Measurements from ENCODE around the gene CYFIP2. TPM values are rescaled to one million over a fixed set of nuclear protein-coding genes. Genes with fewer than 3 reads are reported as not detected.

The CYFIP2 gene
- polyA plus RNA-seq, 1 donor from 2014 or later: 59.7 TPM

DNA sequence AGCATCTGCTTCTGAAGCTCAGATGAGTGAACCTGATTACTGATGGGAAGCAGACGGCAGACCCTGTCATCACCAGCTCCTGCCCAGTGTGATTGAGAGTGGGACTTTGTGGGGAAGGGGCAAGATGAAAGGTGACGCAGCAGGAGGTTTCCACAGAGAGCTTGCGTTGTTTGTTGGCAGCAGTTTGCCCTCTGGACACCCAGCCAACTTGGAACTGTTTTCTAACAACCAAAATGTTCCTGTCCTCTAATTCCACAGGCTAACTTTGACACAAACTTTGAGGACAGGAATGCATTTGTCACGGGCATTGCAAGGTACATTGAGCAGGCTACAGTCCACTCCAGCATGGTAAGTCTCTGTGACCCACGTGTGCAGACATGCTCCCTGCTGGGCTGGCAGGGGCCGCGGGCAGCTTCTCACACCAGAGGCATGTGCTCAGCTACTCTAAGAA lies 20.9 kb downstream of the CYFIP2 start:
- no peaks in the 10 kb centered on the region for H3F3A ChIP-seq (ENCODE audit: insufficient read depth, low read length, poor library complexity, severe bottlenecking)
- H3K36me3 ChIP-seq (ENCODE audit: insufficient read depth, low read length): peaks cover 6% of the 10 kb centered on the region
- H3K4me3 ChIP-seq (ENCODE audit: low read length): no peak overlapping the region
- peaks cover 27% of the 10 kb centered on the region for H3K79me2 ChIP-seq (replicated peaks; ENCODE audit: insufficient read depth, low read length)
- H4K20me1 ChIP-seq (ENCODE audit: insufficient read depth): no peaks in the 10 kb centered on the region
- H2AFZ ChIP-seq (ENCODE audit: low read depth, low read length): no peak overlapping the region
- H3K9ac ChIP-seq (ENCODE audit: low read length): no peak overlapping the region
- no peaks in the 10 kb centered on the region for H3K9me2 ChIP-seq (ENCODE audit: insufficient read depth, low read length)
- TF ChIP-seq RAD21 (conservative IDR thresholded peaks at IDR 0.05) (no peak), POLR2AphosphoS5 (IDR thresholded peaks at IDR 0.05) (no peak), TAF1 (IDR thresholded peaks at IDR 0.05; ENCODE audit: low read depth) (no peak), EP300 (conservative IDR thresholded peaks at IDR 0.05; ENCODE audit: poor library complexity, severe bottlenecking) (no peak), EZH2 (IDR thresholded peaks at IDR 0.05; ENCODE audit: borderline replicate concordance, insufficient read depth, low read length, poor library complexity, severe bottlenecking) (no peak), SMC3 (conservative IDR thresholded peaks at IDR 0.05; ENCODE audit: poor library complexity) (no peak), MXI1 (conservative IDR thresholded peaks at IDR 0.05; ENCODE audit: poor library complexity, severe bottlenecking) (no peak), CTCF (IDR thresholded peaks at IDR 0.05; ENCODE audit: poor library complexity, severe bottlenecking) (no peak)
- TF ChIP-seq, protein P1, sequence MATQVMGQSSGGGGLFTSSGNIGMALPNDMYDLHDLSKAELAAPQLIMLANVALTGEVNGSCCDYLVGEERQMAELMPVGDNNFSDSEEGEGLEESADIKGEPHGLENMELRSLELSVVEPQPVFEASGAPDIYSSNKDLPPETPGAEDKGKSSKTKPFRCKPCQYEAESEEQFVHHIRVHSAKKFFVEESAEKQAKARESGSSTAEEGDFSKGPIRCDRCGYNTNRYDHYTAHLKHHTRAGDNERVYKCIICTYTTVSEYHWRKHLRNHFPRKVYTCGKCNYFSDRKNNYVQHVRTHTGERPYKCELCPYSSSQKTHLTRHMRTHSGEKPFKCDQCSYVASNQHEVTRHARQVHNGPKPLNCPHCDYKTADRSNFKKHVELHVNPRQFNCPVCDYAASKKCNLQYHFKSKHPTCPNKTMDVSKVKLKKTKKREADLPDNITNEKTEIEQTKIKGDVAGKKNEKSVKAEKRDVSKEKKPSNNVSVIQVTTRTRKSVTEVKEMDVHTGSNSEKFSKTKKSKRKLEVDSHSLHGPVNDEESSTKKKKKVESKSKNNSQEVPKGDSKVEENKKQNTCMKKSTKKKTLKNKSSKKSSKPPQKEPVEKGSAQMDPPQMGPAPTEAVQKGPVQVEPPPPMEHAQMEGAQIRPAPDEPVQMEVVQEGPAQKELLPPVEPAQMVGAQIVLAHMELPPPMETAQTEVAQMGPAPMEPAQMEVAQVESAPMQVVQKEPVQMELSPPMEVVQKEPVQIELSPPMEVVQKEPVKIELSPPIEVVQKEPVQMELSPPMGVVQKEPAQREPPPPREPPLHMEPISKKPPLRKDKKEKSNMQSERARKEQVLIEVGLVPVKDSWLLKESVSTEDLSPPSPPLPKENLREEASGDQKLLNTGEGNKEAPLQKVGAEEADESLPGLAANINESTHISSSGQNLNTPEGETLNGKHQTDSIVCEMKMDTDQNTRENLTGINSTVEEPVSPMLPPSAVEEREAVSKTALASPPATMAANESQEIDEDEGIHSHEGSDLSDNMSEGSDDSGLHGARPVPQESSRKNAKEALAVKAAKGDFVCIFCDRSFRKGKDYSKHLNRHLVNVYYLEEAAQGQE (IDR thresholded peaks at IDR 0.05; ENCODE audit: borderline replicate concordance): no peak
- H3K27ac ChIP-seq (ENCODE audit: low read length): no peak overlapping the region
- H3K4me2 ChIP-seq (ENCODE audit: low read length): no peak overlapping the region
- H3K9me3 ChIP-seq (ENCODE audit: low read length): no peaks in the 10 kb centered on the region
- H3K27me3 ChIP-seq (ENCODE audit: insufficient read depth, low read depth, low read length): no peaks in the 10 kb centered on the region

DNA sequence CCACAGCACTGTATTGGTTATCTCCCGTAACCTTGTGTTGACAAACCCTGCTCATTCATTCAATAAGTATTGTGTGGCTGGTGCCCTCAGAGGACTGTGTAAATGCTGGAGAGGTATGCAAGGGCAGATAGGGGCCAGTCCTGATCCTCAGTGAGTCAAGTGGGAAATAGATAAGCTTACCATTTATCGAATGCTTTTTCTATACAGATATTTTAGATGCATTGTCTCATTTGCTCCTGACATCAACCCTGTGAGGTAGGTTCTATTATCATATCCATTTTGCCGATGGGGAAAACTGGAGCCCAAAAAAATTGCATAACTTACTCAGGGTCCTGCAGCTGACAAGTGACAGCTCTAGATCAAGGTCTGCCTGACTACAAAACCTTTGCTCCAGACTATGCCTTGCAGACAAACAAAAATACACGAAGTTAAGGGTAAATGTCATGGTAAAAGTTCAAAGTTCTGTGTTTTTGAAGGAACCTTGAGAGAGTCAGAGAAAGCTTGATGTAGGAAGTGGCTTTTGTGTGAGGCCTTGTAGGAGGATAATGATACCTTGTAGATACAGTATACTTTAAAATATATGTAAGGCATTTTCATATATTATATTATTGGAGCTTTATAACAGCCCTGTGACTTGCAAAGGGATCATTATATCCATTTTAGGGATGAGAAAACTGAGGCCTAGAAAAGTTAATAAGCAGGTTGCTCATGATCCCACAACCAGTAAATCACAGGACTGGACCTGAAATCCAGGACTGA lies 22.7 kb downstream of the CYFIP2 start:
- peaks cover 16% of the 10 kb centered on the region for H3K79me2 ChIP-seq (replicated peaks; ENCODE audit: insufficient read depth, low read length)
- no peak overlapping the region for H3K4me2 ChIP-seq (ENCODE audit: low read length)
- no peaks in the 10 kb centered on the region for H3K9me2 ChIP-seq (ENCODE audit: insufficient read depth, low read length)
- no peaks in the 10 kb centered on the region for H3F3A ChIP-seq (ENCODE audit: insufficient read depth, low read length, poor library complexity, severe bottlenecking)
- peaks cover 6% of the 10 kb centered on the region for H3K36me3 ChIP-seq (ENCODE audit: insufficient read depth, low read length)
- no peak overlapping the region for H3K27ac ChIP-seq (ENCODE audit: low read length)
- H3K9ac ChIP-seq (ENCODE audit: low read length): no peak overlapping the region
- no peaks in the 10 kb centered on the region for H3K9me3 ChIP-seq (ENCODE audit: low read length)
- TF ChIP-seq TAF1 (IDR thresholded peaks at IDR 0.05; ENCODE audit: low read depth): no peak
- no peak for TF ChIP-seq CTCF (IDR thresholded peaks at IDR 0.05; ENCODE audit: poor library complexity, severe bottlenecking)
- no peak for TF ChIP-seq SMC3 (conservative IDR thresholded peaks at IDR 0.05; ENCODE audit: poor library complexity)
- H3K27me3 ChIP-seq (ENCODE audit: insufficient read depth, low read depth, low read length): no peaks in the 10 kb centered on the region
- H2AFZ ChIP-seq (ENCODE audit: low read depth, low read length): no peak overlapping the region
- H3K4me3 ChIP-seq (ENCODE audit: low read length): no peak overlapping the region
- no peaks in the 10 kb centered on the region for H4K20me1 ChIP-seq (ENCODE audit: insufficient read depth)
